IMR-90 (cell line): Measurements from ENCODE around the gene DUSP10. TPM values are rescaled to one million over a fixed set of nuclear protein-coding genes. Genes with fewer than 3 reads are reported as not detected.

Experiments used
- ATAC-seq: fragments of 200-7000 bp; cut with Tn5 transposase; 2 replicates; pipeline ENCODE4 v1.9.1; 2020; ENCODE audit warnings: low read depth, mild to moderate bottlenecking, moderate library complexity
- BruUV-seq: library from RNA; stranded (reverse); fragments of 400-500 nt; replicated peaks from 2 replicates; lab custom pipeline; 2021; lab: Mats Ljungman, UMichigan
- CTCF ChIA-PET: fragments of 300-600 bp; formaldehyde crosslinking; extraction: SDS; loops from one replicate; lab custom pipeline; 2021; ENCODE audit warnings: antibody characterized with exemption; lab: Yijun Ruan, JAX
- POLR2A ChIA-PET: fragments of 300-600 bp; sonication (Branson Sonifier 250); formaldehyde crosslinking; loops from one replicate; lab custom pipeline; 2022; ENCODE audit warnings: antibody characterized with exemption; ENCODE audit not compliant: unreplicated experiment; lab: Charles Lee
- DNase-seq: peaks from one replicate; pipeline ENCODE4 v3.0.0; 2013
- H2AFZ ChIP-seq: replicated peaks from 2 replicates; pipeline ENCODE3; 2013; ENCODE audit warnings: low read length, mild to moderate bottlenecking; ENCODE audit not compliant: poor library complexity
- H2AK5ac ChIP-seq: 2 replicates; pipeline ENCODE4 v1.6.1; 2013; ENCODE audit warnings: low read depth, low read length, inconsistent platforms
- H2AK9ac ChIP-seq: replicated peaks from 2 replicates; pipeline ENCODE3; 2013; ENCODE audit warnings: mild to moderate bottlenecking, low read depth, low read length, moderate library complexity; ENCODE audit not compliant: poor library complexity
- H2BK120ac ChIP-seq: 2 replicates; pipeline ENCODE4 v1.6.1; 2013; ENCODE audit warnings: low read depth, low read length, inconsistent platforms
- H2BK15ac ChIP-seq: 3 replicates; pipeline ENCODE4 v1.6.1; 2013; ENCODE audit warnings: low read depth, low read length, inconsistent platforms
- H2BK20ac ChIP-seq: 2 replicates; pipeline ENCODE4 v1.6.1; 2013; ENCODE audit warnings: low read depth, mild to moderate bottlenecking, inconsistent platforms, low read length, moderate library complexity
- H2BK5ac ChIP-seq: 2 replicates; pipeline ENCODE4 v1.6.1; 2013; ENCODE audit warnings: mild to moderate bottlenecking, low read depth, low read length, inconsistent platforms; ENCODE audit not compliant: poor library complexity, severe bottlenecking
- H3K14ac ChIP-seq: replicated peaks from 2 replicates; pipeline ENCODE4 v1.6.1; 2013; ENCODE audit warnings: low read depth, low read length, inconsistent platforms
- H3K18ac ChIP-seq: 2 replicates; pipeline ENCODE4 v1.6.1; 2013; ENCODE audit warnings: low read depth, low read length, control low read depth
- H3K23ac ChIP-seq: 2 replicates; pipeline ENCODE4 v1.6.1; 2013; ENCODE audit warnings: low read depth, low read length, inconsistent platforms
- H3K27ac ChIP-seq: 2 replicates; pipeline ENCODE4 v1.5.1; 2013; ENCODE audit warnings: mild to moderate bottlenecking, control low read depth, low read length; ENCODE audit not compliant: insufficient read depth
- H3K27me3 ChIP-seq: 2 replicates; pipeline ENCODE4 v1.6.1; 2013; ENCODE audit warnings: low read length; ENCODE audit not compliant: control insufficient read depth, insufficient read depth
- H3K36me3 ChIP-seq: 2 replicates; pipeline ENCODE4 v1.6.1; 2013; ENCODE audit warnings: low read length, mixed read lengths; ENCODE audit not compliant: control insufficient read depth, insufficient read depth
- H3K4ac ChIP-seq: 2 replicates; pipeline ENCODE4 v1.6.1; 2013; ENCODE audit warnings: low read depth, low read length, inconsistent platforms
- H3K4me1 ChIP-seq: 2 replicates; pipeline ENCODE4 v1.6.1; 2013; ENCODE audit warnings: low read length, mixed read lengths; ENCODE audit not compliant: control insufficient read depth, insufficient read depth
- H3K4me2 ChIP-seq: 2 replicates; pipeline ENCODE4 v1.6.1; 2013; ENCODE audit warnings: low read depth, mild to moderate bottlenecking, control low read depth, low read length, moderate library complexity
- H3K4me3 ChIP-seq: 2 replicates; pipeline ENCODE4 v1.5.1; 2013; ENCODE audit warnings: low read depth, mild to moderate bottlenecking, control low read depth, low read length, moderate library complexity; ENCODE audit not compliant: insufficient read depth
- H3K56ac ChIP-seq: 2 replicates; pipeline ENCODE4 v1.6.1; 2013; ENCODE audit warnings: low read length, inconsistent platforms; ENCODE audit not compliant: insufficient read depth; ENCODE audit errors: extremely low read depth
- H3K79me1 ChIP-seq, 2 experiments: 2 replicates each; pipeline ENCODE4 v1.6.1; 2013; ENCODE audit warnings: low read length in 2 of 2, inconsistent platforms in 1 of 2, low read depth in 1 of 2
- H3K9ac ChIP-seq: 2 replicates; pipeline ENCODE4 v1.6.1; 2013; ENCODE audit warnings: low read depth, low read length, control low read depth
- H3K9me1 ChIP-seq: 2 replicates; pipeline ENCODE4 v1.6.1; 2013; ENCODE audit warnings: low read length, inconsistent platforms; ENCODE audit not compliant: insufficient read depth
- H3K9me3 ChIP-seq: 2 replicates; pipeline ENCODE4 v1.6.1; 2013; ENCODE audit warnings: low read length; ENCODE audit not compliant: control insufficient read depth, insufficient read depth
- H4K20me1 ChIP-seq: 2 replicates; pipeline ENCODE4 v1.6.1; 2013; ENCODE audit warnings: low read length, inconsistent platforms; ENCODE audit not compliant: insufficient read depth
- H4K5ac ChIP-seq: 2 replicates; pipeline ENCODE4 v1.6.1; 2013; ENCODE audit warnings: mild to moderate bottlenecking, low read depth, low read length, control low read depth
- H4K8ac ChIP-seq, 2 experiments: 2 replicates each; pipeline ENCODE4 v1.6.1; 2013; ENCODE audit warnings: low read depth in 2 of 2, low read length in 2 of 2, control low read depth in 1 of 2, inconsistent platforms in 1 of 2
- H4K91ac ChIP-seq: 2 replicates; pipeline ENCODE4 v1.6.1; 2013; ENCODE audit warnings: low read depth, low read length, inconsistent platforms; ENCODE audit not compliant: insufficient read depth
- BHLHE40 ChIP-seq: fragments of 150-350 bp; IDR thresholded peaks from 2 replicates; pipeline ENCODE4 v1.6.1; 2016; ENCODE audit warnings: mild to moderate bottlenecking, low read depth, low read length
- CEBPB ChIP-seq: IDR thresholded peaks from 2 replicates; pipeline ENCODE4 v1.6.1; 2012; ENCODE audit warnings: low read depth, low read length, improper control_type of control experiment
- CHD1 ChIP-seq: IDR thresholded peaks from 2 replicates; pipeline ENCODE4 v1.6.1; 2012; ENCODE audit warnings: low read depth, low read length, improper control_type of control experiment
- CTCF ChIP-seq: conservative IDR thresholded peaks from 2 replicates; pipeline ENCODE4 v1.5.1; 2012; ENCODE audit warnings: mild to moderate bottlenecking, low read depth, low read length, improper control_type of control experiment
- ELK1 ChIP-seq: fragments of 150-350 bp; IDR thresholded peaks from 2 replicates; pipeline ENCODE4 v1.6.1; 2016; ENCODE audit warnings: low read depth, mild to moderate bottlenecking, low read length, moderate library complexity, borderline replicate concordance
- FOS ChIP-seq: fragments of 150-350 bp; IDR thresholded peaks from 2 replicates; pipeline ENCODE4 v1.6.1; 2016; ENCODE audit warnings: low read depth, low read length
- MAFK ChIP-seq: IDR thresholded peaks from 2 replicates; pipeline ENCODE4 v1.6.1; 2012; ENCODE audit warnings: low read depth, low read length, improper control_type of control experiment
- MAZ ChIP-seq: IDR thresholded peaks from 2 replicates; pipeline ENCODE4 v1.6.1; 2012; ENCODE audit warnings: low read depth, mild to moderate bottlenecking, low read length, improper control_type of control experiment, moderate library complexity, borderline replicate concordance
- MXI1 ChIP-seq: IDR thresholded peaks from 2 replicates; pipeline ENCODE4 v1.6.1; 2012; ENCODE audit warnings: low read depth, mild to moderate bottlenecking, low read length, moderate library complexity, borderline replicate concordance
- NFE2L2 ChIP-seq: fragments of 150-350 bp; IDR thresholded peaks from 2 replicates; pipeline ENCODE4 v1.6.1; 2016; ENCODE audit warnings: low read depth, mild to moderate bottlenecking, low read length
- POLR2A ChIP-seq: IDR thresholded peaks from 2 replicates; pipeline ENCODE4 v1.6.1; 2012; ENCODE audit warnings: mild to moderate bottlenecking, low read depth, low read length
- RAD21 ChIP-seq: IDR thresholded peaks from 2 replicates; pipeline ENCODE4 v1.6.1; 2012; ENCODE audit warnings: low read length, improper control_type of control experiment
- RCOR1 ChIP-seq: IDR thresholded peaks from 2 replicates; pipeline ENCODE4 v1.6.1; 2012; ENCODE audit warnings: mild to moderate bottlenecking, low read length, improper control_type of control experiment; ENCODE audit not compliant: insufficient replicate concordance
- RFX5 ChIP-seq: IDR thresholded peaks from 2 replicates; pipeline ENCODE4 v1.8.0; 2012; ENCODE audit warnings: low read depth, mild to moderate bottlenecking, low read length, moderate library complexity
- SMC3 ChIP-seq: fragments of 150-350 bp; IDR thresholded peaks from 2 replicates; pipeline ENCODE4 v1.6.1; 2016; ENCODE audit warnings: low read depth, mild to moderate bottlenecking, antibody characterized with exemption, low read length, moderate library complexity
- USF2 ChIP-seq: fragments of 150-350 bp; IDR thresholded peaks from 2 replicates; pipeline ENCODE4 v1.6.1; 2017; ENCODE audit warnings: mild to moderate bottlenecking, antibody characterized with exemption, low read length, low read depth
- WGBS, 2 experiments: methylation state at CpG; one replicate each; pipeline versions ENCODE4 v1.1.5 to v1.1.7; 2013; ENCODE audit warnings: missing lambda C conversion rate in 2 of 2; ENCODE audit not compliant: insufficient read length in 1 of 2; ENCODE audit errors: extremely low coverage in 2 of 2; 5-methylcytosine and 5-hydroxymethylcytosine counted together
- dilution Hi-C: fragments of 300-500 bp; cut with HindIII; formaldehyde crosslinking; loops from one replicate; pipeline ENCODE4 v1.14.3; 2018; ENCODE audit warnings: low sequenced_read_pairs; ENCODE audit not compliant: unreplicated experiment
- in situ Hi-C: fragments of 300-500 bp; cut with MboI; formaldehyde crosslinking; loops from 3 replicates; pipeline ENCODE4 v1.14.3; 2019; ENCODE audit warnings: low sequenced_read_pairs, inconsistent platforms, mixed read lengths
- intact Hi-C: fragments of 100-400 bp; cut with micrococcal nuclease; formaldehyde crosslinking; loops from 2 replicates; pipeline ENCODE4 v1.10.0; 2022
- polyA plus RNA-seq, 3 experiments: library from polyadenylated mRNA; depleted of rRNA; stranded (reverse); fragments of >200 nt; gene quantifications; 2 replicates each; pipeline ENCODE4 v1.2.3, GENCODE V29; 2012; ENCODE audit warnings: low replicate concordance in 1 of 3
- total RNA-seq: library from RNA; depleted of rRNA; stranded (reverse); fragments of >200 nt; gene quantifications from 2 replicates; pipeline ENCODE4 v1.2.3, GENCODE V29; 2012

The DUSP10 gene
- total and polyA plus RNA-seq, 2 of the 4 experiments (the other 2 are of a cell fraction) = 41.7 to 59.1 TPM

GRCh38 chr1:221678014-221678413, 63.9 kb downstream of the DUSP10 start:
- BruUV-seq = no TSS peak
- Histone ChIP-seq H2BK120ac (no peak overlapping the region), H3K9me3 (no peaks in the 10 kb centered on the region), H2AK9ac (no peak overlapping the region), H3K79me1 (no peaks in the 10 kb centered on the region), H2BK20ac (no peak overlapping the region), H2BK5ac (no peak overlapping the region), H3K27ac (no peak overlapping the region), H3K14ac (no peak overlapping the region), H3K9ac (no peak overlapping the region), H2BK15ac (no peak overlapping the region), H2AFZ (no peak overlapping the region), H3K4me1 (no peaks in the 10 kb centered on the region), H4K91ac (no peak overlapping the region), H2AK5ac (no peak overlapping the region), H3K4ac (no peak overlapping the region), H3K27me3 (no peaks in the 10 kb centered on the region), H3K9me1 (no peaks in the 10 kb centered on the region), H3K18ac (no peak overlapping the region), H4K5ac (no peak overlapping the region), H3K56ac (no peak overlapping the region), H4K20me1 (no peaks in the 10 kb centered on the region), H4K8ac (no peak overlapping the region), H3K4me2 (no peak overlapping the region), H3K4me3 (no peak overlapping the region), H3K23ac (no peak overlapping the region), H3K36me3 (no peaks in the 10 kb centered on the region)
- DNase-seq = no peak
- TF ChIP-seq CHD1 = no peak
- TF ChIP-seq RCOR1 = no peak
- no peak for TF ChIP-seq USF2
- TF ChIP-seq RFX5 = no peak
- no peak for TF ChIP-seq RAD21
- TF ChIP-seq ELK1 = no peak
- TF ChIP-seq BHLHE40 = no peak
- TF ChIP-seq POLR2A = no peak
- TF ChIP-seq SMC3 = no peak
- TF ChIP-seq CTCF = no peak
- TF ChIP-seq MXI1 = no peak
- TF ChIP-seq FOS = no peak
- no peak for TF ChIP-seq MAFK
- TF ChIP-seq MAZ = no peak
- no peak for TF ChIP-seq CEBPB
- TF ChIP-seq NFE2L2 = no peak
- POLR2A ChIA-PET = no interaction called here
- in situ Hi-C loops = no loop called here
- ATAC-seq = no peak
- dilution Hi-C loops = no loop called here
- WGBS, 2 experiments = no CpG with 5 or more reads among the region's 1 CpG
- intact Hi-C loops = no loop called here
- CTCF ChIA-PET = interaction anchor here (0.6 kb wide), 1 partner anchor 504 kb away, joined by 3 read pairs; no protein-coding TSS in a partner anchor
